GM21786 (cell line): ENCODE measurements around the gene COPS4.
"Not testable (repeated sequence)": the region's sequence is repeated elsewhere in the genome, so short reads cannot be mapped to it uniquely, and the experiment has no call there.

Source experiments
- ATAC-seq: cut with Tn5 transposase; IDR thresholded peaks from one replicate; pipeline ENCODE4 v1.9.1; 2021; ENCODE audit not compliant: unreplicated experiment

Gene COPS4

DNA sequence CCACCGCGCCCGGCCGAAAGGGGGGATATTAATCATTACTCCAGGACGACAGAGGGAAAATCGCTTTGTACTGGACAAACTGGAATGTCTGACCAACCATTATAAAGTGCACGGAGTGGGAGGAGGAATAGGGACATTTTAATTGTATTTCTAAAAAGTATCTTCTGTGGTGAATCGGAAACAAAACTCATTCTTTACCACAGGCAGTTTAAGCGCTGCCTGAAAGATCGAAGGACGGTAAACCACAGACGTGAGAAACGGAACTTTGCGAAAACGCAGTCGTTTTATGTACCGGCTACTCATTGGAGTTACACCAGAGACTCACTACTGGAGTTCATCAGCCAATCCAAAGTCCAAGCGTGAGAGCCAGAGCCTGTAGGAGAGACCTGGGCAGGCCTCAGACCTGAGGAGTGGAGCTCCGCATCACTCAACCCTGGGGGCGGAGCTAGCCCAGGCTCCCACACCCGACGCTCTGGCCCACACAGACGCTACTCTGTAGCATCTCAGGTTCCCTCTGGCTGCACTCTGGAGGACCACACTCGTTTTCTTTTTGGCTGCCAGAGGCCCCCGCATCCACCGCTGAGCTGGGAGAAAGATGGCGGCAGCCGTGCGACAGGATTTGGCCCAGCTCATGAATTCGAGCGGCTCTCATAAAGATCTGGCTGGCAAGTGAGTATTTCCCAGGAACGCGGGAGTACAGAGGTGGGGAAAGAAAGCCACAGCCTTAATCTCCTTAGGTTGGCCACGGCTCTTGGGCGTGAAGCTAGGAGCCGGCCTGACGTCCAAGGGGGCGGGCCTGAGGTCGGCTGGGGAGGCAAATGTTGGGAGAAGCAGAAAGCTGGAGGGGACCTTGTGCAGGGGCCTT is at the start of gene COPS4:
COPS4 (plus strand) TSS at position 554 of the 865 bp plus-strand sequence; CDS start at position 596, 42 bp downstream.
- peak; percentile 98 for ATAC-seq

DNA sequence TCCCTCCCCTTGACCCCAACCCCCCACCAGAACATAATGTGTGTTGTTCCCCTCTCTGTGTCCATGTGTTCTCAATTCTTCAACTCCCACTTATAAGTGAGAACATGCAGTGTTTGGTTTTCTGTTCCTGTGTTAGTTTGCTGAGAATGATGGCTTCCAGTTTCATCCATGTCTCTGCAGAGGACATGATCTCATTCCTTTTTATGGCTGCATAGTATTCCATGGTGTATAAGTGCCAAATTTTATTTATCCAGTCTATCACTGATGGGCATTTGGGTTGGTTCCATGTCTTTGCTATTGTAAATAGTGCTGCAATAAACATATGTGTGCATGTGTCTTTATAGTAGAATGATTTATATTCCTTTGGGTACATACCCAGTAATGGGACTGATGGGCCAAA is 47.5 kb upstream of the COPS4 start:
- ATAC-seq, result not testable (repeated sequence)

DNA sequence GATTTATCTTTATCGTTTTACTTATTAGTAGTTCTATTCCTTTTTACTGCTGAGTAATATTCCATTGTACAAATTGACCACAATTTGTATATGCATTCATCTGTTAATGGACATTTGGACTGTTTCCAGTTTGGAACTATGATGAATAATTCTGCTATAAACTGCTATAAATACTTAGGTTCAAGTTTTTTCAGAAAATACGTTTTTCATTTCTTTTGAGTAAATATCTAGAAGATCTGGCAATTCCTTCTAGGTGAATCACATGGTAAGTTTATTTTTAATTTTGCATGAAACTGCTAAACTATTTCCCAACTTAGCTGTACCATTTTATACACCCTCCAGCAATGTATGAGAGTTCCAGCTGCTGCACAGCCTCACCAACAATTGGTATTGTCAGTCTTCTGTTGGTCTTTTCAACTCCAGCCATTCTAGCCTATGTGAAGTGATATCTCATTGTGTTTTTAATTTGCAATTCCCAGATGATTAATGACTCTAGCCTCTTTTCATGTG is 46.6 kb upstream of the COPS4 start:
- ATAC-seq, result no peak

DNA sequence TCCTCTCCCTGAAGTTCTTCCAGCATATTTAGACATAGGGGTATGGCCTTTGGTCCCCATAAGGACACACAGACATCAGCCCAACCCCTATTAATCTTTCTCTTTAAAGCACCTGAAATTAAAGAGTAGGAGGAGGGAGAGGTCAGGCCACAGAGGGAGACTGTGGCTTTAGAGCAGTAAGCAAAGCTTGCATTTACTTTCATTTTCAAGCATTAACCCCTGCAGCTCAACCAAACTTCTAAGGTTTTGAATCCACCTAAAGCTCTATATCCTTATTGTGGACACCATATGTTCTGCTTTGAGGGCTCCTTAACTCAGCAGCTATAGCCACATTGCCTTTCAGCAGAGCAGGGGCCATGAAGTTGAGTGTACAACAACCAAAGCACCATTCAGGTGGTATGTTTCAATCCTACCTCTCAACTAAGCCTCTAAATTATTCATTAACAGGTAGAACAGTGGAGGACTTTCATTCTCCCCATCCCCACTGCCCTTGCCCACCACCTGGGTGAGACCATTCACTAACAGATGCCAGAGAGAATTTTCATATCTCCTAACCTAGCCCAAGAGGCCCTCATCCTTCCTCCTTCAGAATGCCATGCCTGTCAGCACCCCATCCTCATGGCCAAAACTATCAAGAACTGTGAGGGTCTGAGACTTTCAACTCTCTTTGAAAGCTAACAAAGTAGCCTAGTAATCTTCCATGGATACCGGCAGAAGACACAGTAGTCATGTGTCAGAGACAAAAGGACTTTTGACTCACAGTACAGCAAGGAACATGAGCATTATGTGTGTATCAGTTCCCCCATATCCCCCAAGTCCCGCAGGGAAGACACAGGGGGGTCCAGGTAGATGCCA is 45.2 kb upstream of the COPS4 start:
- ATAC-seq, result peak; percentile 94

DNA sequence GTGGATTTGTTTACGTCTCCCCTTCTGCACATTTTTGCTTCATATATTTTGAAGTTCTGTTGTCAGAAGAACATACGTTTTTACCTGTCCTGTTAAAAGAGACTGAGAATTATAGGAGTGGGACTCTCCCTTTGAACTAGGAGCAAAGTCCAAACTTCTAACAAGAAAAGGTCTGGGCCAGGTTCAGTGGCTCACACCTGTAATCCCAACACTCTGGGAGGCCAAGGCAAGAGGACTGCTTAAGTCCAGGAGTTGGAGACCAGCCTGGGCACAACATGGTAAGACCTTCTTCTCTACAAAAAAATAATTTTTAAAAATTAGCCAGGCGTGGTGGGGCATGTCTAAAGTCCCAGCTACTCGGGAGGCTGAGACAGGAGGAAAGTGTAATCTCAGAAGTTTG is 40.1 kb upstream of the COPS4 start:
- ATAC-seq, result no peak

DNA sequence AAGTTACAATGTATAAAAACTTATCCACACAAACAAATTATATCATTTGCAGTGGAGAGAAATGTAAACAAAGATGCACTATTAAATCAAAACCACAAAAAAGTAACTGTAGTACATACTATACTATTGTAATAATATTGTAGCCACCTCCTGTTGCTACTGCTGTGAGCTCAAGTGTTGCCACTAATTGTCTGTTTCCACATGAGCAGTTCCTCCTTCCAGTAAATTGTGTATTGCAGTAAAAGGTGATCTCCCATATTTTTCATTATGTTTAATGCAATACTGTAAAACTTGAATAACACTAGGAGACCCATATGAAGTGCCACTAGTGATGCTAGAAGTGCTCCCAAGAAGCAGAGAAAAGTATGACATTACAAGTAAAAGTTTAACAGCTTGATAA is 36.1 kb upstream of the COPS4 start:
- ATAC-seq, result no peak

DNA sequence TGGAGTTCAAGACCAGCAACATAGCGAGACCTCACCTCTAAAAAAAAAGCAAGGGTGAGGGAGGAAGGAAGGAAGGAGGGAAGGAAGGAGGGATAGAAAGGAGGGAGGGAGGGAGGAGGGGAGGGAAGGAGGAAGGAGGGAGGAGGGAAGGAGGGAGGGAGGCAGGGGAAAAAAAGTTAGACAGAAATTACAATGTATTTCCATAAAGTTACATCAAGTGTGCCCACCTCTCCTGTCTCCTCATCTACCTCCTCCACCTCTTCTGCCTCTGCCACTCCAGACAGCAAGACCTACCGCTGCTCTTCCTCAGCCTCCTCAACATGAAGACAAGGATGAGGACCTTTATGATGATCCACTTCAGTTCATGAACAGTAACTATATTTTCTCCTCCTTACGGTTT is 32.7 kb upstream of the COPS4 start:
- no peak for ATAC-seq

DNA sequence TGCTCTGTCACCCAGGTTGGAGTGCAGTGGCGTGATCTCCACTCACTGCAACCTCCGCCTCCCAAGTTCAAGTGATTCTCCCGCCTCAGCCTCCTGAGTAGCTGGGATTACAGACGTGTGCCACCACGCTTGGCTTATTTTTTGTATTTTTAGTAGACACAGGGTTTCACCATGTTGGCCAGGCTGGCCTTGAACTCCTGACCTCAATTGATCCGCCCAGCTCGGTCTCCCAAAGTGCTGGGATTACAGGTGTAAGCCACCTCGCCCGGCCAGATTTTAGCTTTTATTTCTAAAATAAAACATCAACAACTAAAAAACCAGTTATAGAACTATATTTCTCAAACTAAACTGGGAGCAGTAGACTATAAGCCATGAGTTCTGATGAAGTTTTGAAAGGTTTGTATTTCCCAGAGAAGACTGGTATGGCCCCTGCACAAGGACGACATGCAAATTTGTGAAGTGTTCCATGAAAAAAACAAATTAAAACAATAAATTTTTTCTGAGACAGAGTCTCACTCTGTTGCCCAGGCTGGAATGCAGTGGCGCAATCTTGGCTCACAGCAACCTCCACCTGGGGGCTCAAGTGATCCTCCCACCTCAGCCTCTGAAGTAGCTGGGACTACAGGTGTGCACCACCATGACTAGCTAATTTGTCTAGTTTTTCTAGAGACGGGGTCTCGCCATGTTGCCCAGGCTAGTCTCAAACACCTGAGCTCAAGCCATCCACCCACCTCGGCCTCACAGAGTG is 31.8 kb upstream of the COPS4 start:
- not testable (repeated sequence) for ATAC-seq

DNA sequence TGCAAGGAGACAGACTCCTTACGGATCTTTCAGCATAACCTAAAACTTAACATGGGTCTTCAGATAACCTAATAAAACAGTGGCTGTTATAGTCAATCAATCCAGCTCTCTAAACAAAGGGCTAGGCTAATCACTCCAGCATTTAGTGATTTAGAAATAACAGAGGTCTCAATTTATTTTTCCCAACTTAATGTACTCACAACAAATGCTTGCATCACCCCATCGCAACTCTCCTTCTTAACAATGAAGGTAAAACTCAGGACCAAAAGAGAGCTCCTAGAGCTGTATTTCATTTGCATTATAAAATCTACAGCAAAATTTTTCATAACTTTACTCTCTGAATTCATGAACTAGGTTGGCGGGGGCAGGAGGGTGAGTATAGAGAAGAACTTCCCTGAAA is 25.5 kb upstream of the COPS4 start:
- no peak for ATAC-seq

DNA sequence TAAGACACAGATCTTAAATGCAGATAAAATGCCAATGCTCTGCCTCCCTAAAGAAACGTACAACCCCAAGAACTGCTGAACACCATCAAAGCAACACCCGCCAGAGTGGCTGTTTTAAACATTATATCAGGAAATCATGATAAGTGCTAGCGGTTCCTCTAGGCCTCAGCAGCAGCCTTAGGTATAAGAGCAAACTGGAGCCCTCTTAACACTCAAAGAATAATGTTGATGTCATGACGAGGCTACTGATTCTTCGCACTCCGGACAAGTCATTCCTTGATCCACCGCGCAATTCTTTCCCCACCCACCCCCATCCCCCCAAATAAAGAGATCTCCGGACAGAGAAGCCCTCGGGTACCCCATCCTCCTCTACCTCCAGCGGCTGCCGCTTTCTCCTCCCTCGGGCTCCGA is 24.9 kb upstream of the COPS4 start:
- ATAC-seq, result no peak

DNA sequence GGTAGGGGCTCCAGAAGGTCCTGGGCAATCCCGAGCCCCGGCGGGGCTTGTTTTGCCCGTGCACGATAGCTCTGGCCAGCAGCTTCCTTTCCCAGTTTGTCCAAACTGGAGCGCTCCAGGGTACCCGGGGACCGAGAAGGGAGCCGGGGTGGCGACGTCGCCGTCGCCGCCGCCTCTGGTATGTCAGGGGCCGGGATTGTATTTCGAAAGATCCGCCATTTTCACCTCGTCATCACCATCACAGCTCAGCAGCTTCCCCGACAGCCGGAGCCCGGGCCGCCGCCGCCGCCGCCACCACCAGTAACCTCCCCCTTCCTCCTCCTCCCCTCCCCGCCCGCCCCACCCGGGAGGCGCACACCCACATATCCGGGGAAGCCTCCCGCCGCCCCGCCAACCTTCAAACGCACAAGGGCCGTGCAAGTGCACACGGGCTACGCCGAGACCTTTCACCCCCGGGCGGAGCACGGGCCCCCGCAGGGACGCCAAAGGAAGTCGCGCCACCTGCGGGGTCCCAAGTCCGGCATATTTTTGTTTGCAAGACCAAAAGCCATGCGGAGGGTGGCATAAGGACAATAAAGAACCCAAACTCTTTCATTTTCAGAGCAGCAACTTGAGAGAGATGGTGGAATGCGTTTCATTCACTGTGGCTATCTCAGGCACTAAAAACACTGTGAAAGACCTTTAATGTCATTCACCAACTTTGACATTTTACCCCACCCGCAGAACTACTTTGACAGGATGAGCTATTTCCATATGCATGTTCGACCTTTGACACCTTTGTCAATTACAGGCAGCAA is 24.3 kb upstream of the COPS4 start, which contains the start of gene LIN54:
LIN54 (minus strand) TSS at position 302 of the 797 bp plus-strand sequence. CDS start 25,979 bp downstream, outside the sequence.
- ATAC-seq, result peak; percentile 43

DNA sequence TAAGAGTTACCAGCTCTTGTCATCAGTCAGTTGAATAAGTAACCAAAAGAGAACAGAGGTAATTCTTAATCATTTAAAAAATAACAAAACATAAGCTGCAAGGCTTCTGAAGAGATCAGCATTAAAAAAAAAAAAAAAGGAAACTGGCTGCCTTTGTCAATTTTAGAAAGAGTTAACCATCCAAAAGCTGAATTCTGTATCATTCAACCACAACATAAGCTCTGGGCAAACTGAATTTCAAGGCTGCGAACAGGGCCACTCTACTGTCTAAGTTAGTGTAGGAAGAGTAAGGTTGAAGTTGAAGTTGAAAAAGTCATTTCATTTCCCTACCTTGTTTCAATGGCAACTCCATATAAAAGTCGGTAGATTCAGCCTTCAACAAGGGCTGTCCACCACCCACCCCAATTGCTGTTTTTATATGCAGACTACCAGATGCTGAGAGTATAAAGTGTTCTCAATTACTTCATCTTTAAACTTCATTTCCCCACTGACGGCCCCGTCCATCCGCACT is 23.2 kb upstream of the COPS4 start:
- no peak for ATAC-seq

DNA sequence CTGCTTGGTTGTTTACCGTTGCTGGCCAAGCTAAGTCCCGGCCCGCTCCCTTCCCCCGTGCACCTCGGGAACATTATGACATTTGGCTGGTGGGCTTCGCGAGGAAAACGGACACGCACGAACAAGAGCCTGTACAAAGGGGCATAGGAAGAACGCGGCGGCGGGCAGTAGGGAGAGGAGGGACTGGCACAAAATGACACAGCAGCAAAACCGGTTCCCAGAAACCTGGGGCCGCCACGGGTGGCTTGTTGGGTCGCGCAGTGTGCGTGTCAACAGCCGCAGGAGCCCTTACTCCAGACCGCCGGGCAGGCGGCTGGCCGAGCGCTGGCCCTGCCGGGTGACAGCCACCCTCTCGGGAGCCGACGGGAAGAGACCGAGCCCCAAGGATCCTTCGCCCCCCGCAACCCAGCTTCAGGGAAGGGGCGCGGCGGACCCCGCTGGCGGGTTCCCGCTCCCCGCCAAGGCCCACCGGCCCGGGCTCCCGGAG is 22.7 kb upstream of the COPS4 start:
- peak; percentile 8 for ATAC-seq

DNA sequence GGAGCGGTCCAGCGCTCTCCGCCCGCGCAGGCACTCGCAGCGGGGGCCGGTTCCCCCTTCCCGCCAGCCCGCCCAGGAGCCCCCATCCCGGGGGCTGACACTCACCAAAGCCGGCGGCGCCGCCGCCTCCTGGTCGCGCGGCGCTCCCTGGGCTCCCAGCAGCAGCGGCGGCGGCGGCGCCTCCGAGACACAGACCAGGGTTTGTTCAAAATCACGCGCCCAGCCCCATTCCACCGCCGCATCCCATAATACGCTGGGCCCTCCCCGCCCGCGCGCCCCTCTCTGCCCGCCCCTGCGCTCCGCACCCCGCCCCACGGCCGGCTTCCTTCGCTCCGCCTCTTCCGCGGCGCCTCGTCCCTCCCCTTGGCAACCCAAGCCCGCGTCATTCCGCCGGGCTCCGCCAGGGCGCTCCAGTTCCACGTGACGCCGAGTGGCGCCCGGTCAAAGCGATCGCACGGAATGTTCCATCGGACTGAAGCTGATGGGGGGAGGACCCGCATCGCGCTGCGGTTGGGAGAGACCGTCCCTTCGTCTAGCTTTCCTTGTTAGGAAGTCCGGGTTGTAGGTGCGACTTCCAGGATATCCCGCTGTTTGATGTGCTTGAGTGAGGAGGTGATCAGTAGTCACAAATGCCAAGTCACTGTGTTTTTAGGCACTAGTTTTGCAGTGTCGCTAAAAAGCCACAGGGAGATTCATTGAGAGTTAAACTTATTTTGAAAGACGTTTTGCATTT is 22.1 kb upstream of the COPS4 start:
- peak; percentile 85 for ATAC-seq

DNA sequence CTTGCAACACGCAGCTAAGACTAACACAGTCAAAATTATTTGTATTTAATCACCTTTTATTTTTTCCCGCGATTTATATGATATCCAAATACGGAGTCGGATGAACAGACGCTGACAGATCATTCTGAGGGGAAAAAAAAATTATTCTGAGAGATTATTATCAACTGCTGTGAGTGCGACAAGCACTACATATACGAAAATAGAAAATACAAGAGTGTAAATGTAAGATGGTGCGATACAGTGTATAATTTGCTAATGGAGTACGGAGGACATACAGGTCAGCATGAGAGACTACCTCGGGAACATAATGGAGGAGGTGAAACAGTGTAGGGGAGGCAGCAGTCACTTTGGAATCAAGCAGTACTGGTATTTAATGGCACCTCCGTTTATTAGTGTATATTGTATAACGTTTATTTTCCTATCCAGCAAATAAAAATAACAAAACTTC is 21.5 kb upstream of the COPS4 start:
- no peak for ATAC-seq

DNA sequence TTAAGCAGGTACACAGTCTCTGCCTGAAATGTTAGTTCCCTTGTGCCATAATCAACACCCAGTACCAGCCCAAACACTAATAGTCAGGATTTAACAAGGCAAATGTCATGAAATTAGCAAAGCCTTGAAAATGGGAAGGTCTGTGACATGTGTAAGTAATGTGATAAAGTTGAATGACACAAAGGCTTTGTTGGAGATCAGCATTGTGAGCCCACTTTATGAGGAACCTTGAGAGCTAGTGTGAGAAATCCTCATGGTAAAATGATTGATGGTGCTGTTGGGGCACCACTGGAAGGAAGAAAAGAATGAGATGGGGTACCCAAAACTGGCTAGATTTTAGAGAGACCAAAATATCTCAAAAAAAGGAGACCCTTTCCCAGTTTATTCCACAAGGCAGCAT is 21.1 kb upstream of the COPS4 start:
- no peak for ATAC-seq

DNA sequence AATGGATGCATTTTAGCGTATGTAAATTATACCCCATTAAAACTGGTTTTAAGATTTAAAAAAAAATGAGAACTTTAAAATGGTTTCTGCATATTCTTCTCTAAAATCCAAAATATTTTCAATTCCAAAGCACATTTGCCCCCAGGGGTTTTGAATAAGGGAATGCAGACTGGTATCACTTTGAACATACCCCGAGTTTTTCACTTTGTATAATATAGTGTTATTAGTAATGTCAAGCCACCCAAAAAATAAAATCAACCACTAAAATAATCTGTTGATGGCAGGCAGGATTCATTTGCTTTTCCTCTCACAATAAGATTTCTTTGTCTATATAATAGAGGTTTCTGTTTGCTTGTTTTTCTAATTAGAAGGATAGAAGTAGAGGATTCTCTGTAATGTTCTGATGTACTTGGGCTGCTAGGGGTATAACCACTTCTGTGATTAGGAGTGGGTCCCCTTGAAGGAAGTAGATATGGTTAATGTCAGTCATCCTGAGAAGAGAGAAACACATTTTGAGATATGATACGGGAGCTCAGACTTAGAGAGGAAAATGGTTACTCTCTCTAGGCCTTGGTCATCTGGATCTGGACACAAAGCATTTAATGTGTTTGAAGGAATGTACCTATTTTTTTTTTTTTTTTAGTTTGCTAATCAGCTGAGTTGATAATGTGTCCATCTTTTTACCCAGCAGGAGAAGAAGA is 15.0 kb upstream of the COPS4 start:
- ATAC-seq, result no peak

DNA sequence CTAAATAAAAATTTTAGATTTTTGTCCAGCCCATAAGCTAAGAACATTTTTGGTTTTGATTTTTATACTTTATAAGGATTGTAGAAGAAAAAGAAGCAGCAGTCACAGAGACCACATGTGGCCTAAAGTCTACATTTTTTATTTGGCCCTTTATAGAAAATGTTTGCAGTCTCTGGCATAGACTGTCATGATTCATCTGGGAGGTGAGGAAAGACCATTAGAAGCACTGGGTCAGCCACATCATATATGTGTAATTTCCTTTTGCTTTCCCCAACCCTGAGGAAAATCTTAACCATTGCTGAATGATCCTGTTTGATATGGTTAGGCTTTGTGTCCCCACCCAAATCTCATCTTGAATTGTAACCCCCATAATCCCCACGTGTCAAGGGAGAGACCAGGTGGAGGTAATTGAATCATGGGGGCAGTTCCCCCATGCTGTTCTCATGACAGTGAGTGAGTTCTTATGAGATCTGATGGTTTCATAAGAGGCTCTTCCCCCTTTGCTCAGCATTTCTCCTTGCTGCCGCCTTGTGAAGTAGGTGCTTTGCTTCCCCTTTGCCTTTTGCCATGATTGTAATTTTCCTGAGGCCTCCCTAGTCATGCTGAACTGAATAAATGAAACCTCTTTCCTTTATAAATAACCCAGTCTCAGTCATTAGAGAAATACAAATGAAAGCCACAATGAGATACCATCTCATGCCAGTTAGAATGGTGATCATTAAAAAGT is 12.1 kb upstream of the COPS4 start:
- no peak for ATAC-seq
